ENCODE data around the gene MYH11. TPM values are rescaled to one million over a fixed set of nuclear protein-coding genes. Genes with fewer than 3 reads are reported as not detected.

Gene MYH11
- total and polyA plus RNA-seq, 2 experiments from 2014 or later, result 1.6 to 5.9 TPM

DNA sequence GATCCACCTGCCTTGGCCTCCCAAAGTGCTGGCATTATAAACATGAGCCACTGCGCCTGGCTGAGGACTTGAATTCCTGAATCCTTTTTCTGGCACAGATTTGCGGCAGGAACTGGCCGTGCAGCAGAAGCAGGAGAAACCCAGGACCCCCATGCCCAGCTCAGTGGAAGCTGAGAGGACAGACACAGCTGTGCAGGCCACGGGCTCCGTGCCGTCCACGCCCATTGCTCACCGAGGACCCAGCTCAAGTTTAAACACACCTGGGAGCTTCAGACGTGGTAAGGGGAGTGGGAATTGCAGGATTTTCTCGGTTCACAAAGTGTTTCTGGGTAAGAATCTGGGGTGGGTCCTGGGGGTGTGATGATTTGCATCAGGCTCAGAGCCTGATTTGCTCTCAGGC, 165.8 kb downstream of the MYH11 start (continued):
- TF ChIP-seq, protein P1, sequence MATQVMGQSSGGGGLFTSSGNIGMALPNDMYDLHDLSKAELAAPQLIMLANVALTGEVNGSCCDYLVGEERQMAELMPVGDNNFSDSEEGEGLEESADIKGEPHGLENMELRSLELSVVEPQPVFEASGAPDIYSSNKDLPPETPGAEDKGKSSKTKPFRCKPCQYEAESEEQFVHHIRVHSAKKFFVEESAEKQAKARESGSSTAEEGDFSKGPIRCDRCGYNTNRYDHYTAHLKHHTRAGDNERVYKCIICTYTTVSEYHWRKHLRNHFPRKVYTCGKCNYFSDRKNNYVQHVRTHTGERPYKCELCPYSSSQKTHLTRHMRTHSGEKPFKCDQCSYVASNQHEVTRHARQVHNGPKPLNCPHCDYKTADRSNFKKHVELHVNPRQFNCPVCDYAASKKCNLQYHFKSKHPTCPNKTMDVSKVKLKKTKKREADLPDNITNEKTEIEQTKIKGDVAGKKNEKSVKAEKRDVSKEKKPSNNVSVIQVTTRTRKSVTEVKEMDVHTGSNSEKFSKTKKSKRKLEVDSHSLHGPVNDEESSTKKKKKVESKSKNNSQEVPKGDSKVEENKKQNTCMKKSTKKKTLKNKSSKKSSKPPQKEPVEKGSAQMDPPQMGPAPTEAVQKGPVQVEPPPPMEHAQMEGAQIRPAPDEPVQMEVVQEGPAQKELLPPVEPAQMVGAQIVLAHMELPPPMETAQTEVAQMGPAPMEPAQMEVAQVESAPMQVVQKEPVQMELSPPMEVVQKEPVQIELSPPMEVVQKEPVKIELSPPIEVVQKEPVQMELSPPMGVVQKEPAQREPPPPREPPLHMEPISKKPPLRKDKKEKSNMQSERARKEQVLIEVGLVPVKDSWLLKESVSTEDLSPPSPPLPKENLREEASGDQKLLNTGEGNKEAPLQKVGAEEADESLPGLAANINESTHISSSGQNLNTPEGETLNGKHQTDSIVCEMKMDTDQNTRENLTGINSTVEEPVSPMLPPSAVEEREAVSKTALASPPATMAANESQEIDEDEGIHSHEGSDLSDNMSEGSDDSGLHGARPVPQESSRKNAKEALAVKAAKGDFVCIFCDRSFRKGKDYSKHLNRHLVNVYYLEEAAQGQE (IDR thresholded peaks at IDR 0.05; ENCODE audit: unreplicated experiment), result no peak
- TF ChIP-seq ZNF114 (CRISPR knock-in tag; IDR thresholded peaks at IDR 0.05), result no peak

DNA sequence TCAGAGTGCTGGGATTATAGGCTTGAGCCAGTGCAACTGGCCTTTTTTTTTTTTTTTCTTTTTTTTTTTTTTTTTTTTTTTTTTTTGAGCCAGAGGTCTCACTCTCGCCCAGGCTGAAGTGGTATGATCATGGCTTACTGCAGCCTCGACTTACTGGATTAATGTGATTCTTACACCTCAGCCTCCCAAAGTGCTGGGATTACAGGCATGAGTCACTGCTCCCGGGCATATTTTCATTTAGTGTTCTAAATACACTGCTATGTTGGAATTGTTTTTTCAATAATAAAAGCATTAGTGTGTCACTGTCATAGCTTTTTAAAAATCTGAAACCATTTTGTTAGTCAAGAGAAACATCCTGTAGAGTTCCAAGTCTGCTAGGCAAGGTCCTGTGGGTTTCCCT, 166.5 kb downstream of the MYH11 start:
- no peak overlapping the region for H3K4me3 Mint-ChIP-seq
- Histone ChIP-seq H3K36me3 (ENCODE audit: insufficient read depth) (peaks cover 3% of the 10 kb centered on the region; the same call in 1 of the 2 replicates), H3K4me2 (no peak overlapping the region), H3K4me3 (no peak overlapping the region), H2AFZ (no peak overlapping the region), H3K27me3 (ENCODE audit: insufficient read depth) (no peaks in the 10 kb centered on the region), H3K79me2 (replicated peaks; ENCODE audit: insufficient read depth) (no peaks in the 10 kb centered on the region), H3F3A (replicated peaks; ENCODE audit: low read depth) (no peaks in the 10 kb centered on the region), H3K27ac (ENCODE audit: low read depth) (no peak overlapping the region), H4K20me1 (replicated peaks; ENCODE audit: insufficient read depth) (0 out of 2 replicates have a peak, but pooled peaks cover 3% of the 10 kb centered on the region), H3K9me2 (ENCODE audit: insufficient read depth) (no peaks in the 10 kb centered on the region), H3K4me1 (ENCODE audit: insufficient read depth) (no peaks in the 10 kb centered on the region)
- peaks cover 48% of the 10 kb centered on the region for H3K36me3 Mint-ChIP-seq (ENCODE audit: low read depth)
- no peaks in the 10 kb centered on the region for H3K4me1 Mint-ChIP-seq
- no peak overlapping the region for H3K27ac Mint-ChIP-seq
- ATAC-seq, result no peak
- no peak for DNase-seq (ENCODE audit: low spot score)
- no peaks in the 10 kb centered on the region for H3K9me3 Mint-ChIP-seq
- H3K27me3 Mint-ChIP-seq (ENCODE audit: insufficient read depth, low read depth, poor library complexity), result no peaks in the 10 kb centered on the region
- no peak for TF ChIP-seq EZH2 (IDR thresholded peaks at IDR 0.05; ENCODE audit: low read depth, unreplicated experiment)

DNA sequence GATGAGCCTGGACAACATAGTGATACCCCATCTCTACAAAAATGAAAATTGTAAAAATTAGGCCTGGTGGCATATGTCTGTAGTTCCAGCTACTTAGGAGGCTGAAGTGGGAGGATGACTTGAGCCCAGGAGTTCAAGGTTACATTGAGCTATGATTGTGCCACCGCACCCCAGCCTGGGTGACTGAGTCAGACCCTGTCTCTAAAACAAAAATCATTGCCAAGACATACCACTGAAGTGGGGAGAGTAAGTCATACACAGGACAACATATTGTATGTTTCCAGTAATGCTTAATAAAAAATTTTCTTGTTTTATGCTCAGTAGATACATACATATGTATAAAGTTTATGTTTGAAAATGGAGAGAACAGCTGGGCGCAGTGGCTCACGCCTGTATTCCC, 167.5 kb downstream of the MYH11 start:
- H3K4me3 ChIP-seq, result no peak overlapping the region
- H3K4me1 Mint-ChIP-seq, result no peaks in the 10 kb centered on the region
- no peak overlapping the region for H3K4me2 ChIP-seq
- no peak overlapping the region for H2AFZ ChIP-seq
- no peaks in the 10 kb centered on the region for H3K27me3 ChIP-seq (ENCODE audit: insufficient read depth)
- ATAC-seq (no peak), DNase-seq (ENCODE audit: low spot score) (no peak)
- no peak overlapping the region for H3K4me3 Mint-ChIP-seq
- no peaks in the 10 kb centered on the region for H3K4me1 ChIP-seq (ENCODE audit: insufficient read depth)
- peaks cover 40% of the 10 kb centered on the region for H3K36me3 Mint-ChIP-seq (ENCODE audit: low read depth)
- H3K9me3 Mint-ChIP-seq, result no peaks in the 10 kb centered on the region
- H3K36me3 ChIP-seq (ENCODE audit: insufficient read depth), result peaks cover 3% of the 10 kb centered on the region; the same call in 1 of the 2 replicates
- 0 out of 2 replicates have a peak, but pooled peaks cover 3% of the 10 kb centered on the region for H4K20me1 ChIP-seq (replicated peaks; ENCODE audit: insufficient read depth)
- TF ChIP-seq ZNF331 (CRISPR knock-in tag; IDR thresholded peaks at IDR 0.05; ENCODE audit: low read depth) (no peak), ZNF114 (CRISPR knock-in tag; IDR thresholded peaks at IDR 0.05) (no peak), STAT1 (IDR thresholded peaks at IDR 0.05; ENCODE audit: unreplicated experiment) (no peak), EZH2 (IDR thresholded peaks at IDR 0.05; ENCODE audit: low read depth, unreplicated experiment) (no peak), POLR2AphosphoS5 (IDR thresholded peaks at IDR 0.05; ENCODE audit: low read depth) (no peak), CREB1 (CRISPR knock-in tag; IDR thresholded peaks at IDR 0.05; ENCODE audit: low read depth) (no peak)
- TF ChIP-seq, protein P2, sequence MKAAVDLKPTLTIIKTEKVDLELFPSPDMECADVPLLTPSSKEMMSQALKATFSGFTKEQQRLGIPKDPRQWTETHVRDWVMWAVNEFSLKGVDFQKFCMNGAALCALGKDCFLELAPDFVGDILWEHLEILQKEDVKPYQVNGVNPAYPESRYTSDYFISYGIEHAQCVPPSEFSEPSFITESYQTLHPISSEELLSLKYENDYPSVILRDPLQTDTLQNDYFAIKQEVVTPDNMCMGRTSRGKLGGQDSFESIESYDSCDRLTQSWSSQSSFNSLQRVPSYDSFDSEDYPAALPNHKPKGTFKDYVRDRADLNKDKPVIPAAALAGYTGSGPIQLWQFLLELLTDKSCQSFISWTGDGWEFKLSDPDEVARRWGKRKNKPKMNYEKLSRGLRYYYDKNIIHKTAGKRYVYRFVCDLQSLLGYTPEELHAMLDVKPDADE (IDR thresholded peaks at IDR 0.05), result no peak
- TF ChIP-seq, protein P3, sequence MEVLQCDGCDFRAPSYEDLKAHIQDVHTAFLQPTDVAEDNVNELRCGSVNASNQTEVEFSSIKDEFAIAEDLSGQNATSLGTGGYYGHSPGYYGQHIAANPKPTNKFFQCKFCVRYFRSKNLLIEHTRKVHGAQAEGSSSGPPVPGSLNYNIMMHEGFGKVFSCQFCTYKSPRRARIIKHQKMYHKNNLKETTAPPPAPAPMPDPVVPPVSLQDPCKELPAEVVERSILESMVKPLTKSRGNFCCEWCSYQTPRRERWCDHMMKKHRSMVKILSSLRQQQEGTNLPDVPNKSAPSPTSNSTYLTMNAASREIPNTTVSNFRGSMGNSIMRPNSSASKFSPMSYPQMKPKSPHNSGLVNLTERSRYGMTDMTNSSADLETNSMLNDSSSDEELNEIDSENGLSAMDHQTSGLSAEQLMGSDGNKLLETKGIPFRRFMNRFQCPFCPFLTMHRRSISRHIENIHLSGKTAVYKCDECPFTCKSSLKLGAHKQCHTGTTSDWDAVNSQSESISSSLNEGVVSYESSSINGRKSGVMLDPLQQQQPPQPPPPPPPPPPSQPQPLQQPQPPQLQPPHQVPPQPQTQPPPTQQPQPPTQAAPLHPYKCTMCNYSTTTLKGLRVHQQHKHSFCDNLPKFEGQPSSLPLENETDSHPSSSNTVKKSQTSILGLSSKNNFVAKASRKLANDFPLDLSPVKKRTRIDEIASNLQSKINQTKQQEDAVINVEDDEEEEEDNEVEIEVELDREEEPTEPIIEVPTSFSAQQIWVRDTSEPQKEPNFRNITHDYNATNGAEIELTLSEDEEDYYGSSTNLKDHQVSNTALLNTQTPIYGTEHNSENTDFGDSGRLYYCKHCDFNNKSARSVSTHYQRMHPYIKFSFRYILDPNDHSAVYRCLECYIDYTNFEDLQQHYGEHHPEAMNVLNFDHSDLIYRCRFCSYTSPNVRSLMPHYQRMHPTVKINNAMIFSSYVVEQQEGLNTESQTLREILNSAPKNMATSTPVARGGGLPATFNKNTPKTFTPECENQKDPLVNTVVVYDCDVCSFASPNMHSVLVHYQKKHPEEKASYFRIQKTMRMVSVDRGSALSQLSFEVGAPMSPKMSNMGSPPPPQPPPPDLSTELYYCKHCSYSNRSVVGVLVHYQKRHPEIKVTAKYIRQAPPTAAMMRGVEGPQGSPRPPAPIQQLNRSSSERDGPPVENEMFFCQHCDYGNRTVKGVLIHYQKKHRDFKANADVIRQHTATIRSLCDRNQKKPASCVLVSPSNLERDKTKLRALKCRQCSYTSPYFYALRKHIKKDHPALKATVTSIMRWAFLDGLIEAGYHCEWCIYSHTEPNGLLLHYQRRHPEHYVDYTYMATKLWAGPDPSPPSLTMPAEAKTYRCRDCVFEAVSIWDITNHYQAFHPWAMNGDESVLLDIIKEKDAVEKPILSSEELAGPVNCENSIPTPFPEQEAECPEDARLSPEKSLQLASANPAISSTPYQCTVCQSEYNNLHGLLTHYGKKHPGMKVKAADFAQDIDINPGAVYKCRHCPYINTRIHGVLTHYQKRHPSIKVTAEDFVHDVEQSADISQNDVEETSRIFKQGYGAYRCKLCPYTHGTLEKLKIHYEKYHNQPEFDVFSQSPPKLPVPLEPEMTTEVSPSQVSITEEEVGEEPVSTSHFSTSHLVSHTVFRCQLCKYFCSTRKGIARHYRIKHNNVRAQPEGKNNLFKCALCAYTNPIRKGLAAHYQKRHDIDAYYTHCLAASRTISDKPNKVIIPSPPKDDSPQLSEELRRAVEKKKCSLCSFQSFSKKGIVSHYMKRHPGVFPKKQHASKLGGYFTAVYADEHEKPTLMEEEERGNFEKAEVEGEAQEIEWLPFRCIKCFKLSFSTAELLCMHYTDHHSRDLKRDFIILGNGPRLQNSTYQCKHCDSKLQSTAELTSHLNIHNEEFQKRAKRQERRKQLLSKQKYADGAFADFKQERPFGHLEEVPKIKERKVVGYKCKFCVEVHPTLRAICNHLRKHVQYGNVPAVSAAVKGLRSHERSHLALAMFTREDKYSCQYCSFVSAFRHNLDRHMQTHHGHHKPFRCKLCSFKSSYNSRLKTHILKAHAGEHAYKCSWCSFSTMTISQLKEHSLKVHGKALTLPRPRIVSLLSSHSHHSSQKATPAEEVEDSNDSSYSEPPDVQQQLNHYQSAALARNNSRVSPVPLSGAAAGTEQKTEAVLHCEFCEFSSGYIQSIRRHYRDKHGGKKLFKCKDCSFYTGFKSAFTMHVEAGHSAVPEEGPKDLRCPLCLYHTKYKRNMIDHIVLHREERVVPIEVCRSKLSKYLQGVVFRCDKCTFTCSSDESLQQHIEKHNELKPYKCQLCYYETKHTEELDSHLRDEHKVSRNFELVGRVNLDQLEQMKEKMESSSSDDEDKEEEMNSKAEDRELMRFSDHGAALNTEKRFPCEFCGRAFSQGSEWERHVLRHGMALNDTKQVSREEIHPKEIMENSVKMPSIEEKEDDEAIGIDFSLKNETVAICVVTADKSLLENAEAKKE (CRISPR knock-in tag; IDR thresholded peaks at IDR 0.05), result no peak
- H3K9me2 ChIP-seq (ENCODE audit: insufficient read depth), result no peaks in the 10 kb centered on the region
- peak overlapping the region; percentile 11; the same call in 1 of the 2 replicates for H3K27ac Mint-ChIP-seq
- H3K79me2 ChIP-seq (replicated peaks; ENCODE audit: insufficient read depth), result no peaks in the 10 kb centered on the region
- no peak overlapping the region for H3K27ac ChIP-seq (ENCODE audit: low read depth)
- H3F3A ChIP-seq (replicated peaks; ENCODE audit: low read depth), result no peaks in the 10 kb centered on the region
- H3K27me3 Mint-ChIP-seq (ENCODE audit: insufficient read depth, low read depth, poor library complexity), result no peaks in the 10 kb centered on the region
